Right atrium auricular region (tissue), 2 donors: ENCODE measurements around the gene PRRC2B. TPM values are rescaled to one million over a fixed set of nuclear protein-coding genes. Genes with fewer than 3 reads are reported as not detected.
"Not testable (repeated sequence)": the region's sequence is repeated elsewhere in the genome, so short reads cannot be mapped to it uniquely, and the experiment has no call there.

Experiments used
- DNase-seq: peaks from one replicate; pipeline ENCODE4 v3.0.0-alpha.2; 2019; ENCODE audit warnings: low spot score
- H3K27ac ChIP-seq, 2 donors: fragments of 200-600 bp; sonication (generic); 1 replicate in 1 of 2; 2 replicates in 1 of 2; pipeline ENCODE4 v1.5.1; 2016 to 2019
- H3K27me3 ChIP-seq, 2 donors: fragments of 200-600 bp; sonication (generic); one replicate each; pipeline versions ENCODE4 v1.5.1 to v1.6.0; 2017 to 2019
- H3K36me3 ChIP-seq: fragments of 200-600 bp; sonication (generic); one replicate; pipeline ENCODE4 v1.5.1; 2016
- H3K4me1 ChIP-seq, 2 donors: fragments of 200-600 bp; sonication (generic); one replicate each; pipeline versions ENCODE4 v1.5.1 to v1.6.0; 2017 to 2019
- H3K4me3 ChIP-seq, 2 donors: fragments of 200-600 bp; sonication (generic); 1 replicate in 1 of 2; 2 replicates in 1 of 2; pipeline ENCODE4 v1.5.1; 2017 to 2019; ENCODE audit warnings: mild to moderate bottlenecking in 1 of 2, moderate library complexity in 1 of 2
- H3K9me3 ChIP-seq, 2 donors: fragments of 200-600 bp; sonication (generic); one replicate each; pipeline ENCODE4 v1.5.1; 2019
- CTCF ChIP-seq, 2 donors: fragments of 200-600 bp; sonication (generic); IDR thresholded peaks; one replicate each; pipeline ENCODE4 v1.5.1; 2019; ENCODE audit warnings: antibody characterized with exemption in 2 of 2
- total RNA-seq, 2 donors: library from RNA; depleted of rRNA; stranded (reverse); fragments of >200 nt; gene quantifications; one replicate each; pipeline ENCODE4 v1.1.0, GENCODE V29; 2016

PRRC2B gene
- total RNA-seq, 2 donors from 2014 or later: 76.7 to 120 TPM

- no peak overlapping the region for H3K27ac ChIP-seq
- no peaks in the 10 kb centered on the region for H3K36me3 ChIP-seq
- H3K27me3 ChIP-seq: no peaks in the 10 kb centered on the region
- TF ChIP-seq CTCF (IDR thresholded peaks at IDR 0.05): peak in 1 of 2 donors; percentile 67
- H3K9me3 ChIP-seq: no peaks in the 10 kb centered on the region
- H3K4me3 ChIP-seq: no peak overlapping the region
- peaks cover 0 to 9% of the 10 kb centered on the region in 2 donors for H3K4me1 ChIP-seq
- DNase-seq: peak; percentile 61
Measured at GRCh38 chr9:131366761-131367401, 27.0 kb upstream of the PRRC2B start.

- Histone ChIP-seq H3K4me3 (no peak overlapping the region), H3K27ac (no peak overlapping the region), H3K9me3 (no peaks in the 10 kb centered on the region), H3K4me1 (peaks cover 0 to 15% of the 10 kb centered on the region in 2 donors), H3K27me3 (no peaks in the 10 kb centered on the region), H3K36me3 (no peaks in the 10 kb centered on the region)
- no peak for TF ChIP-seq CTCF (IDR thresholded peaks at IDR 0.05)
- DNase-seq: no peak
Measured at GRCh38 chr9:131367450-131367849, 26.4 kb upstream of the PRRC2B start.

- no peaks in the 10 kb centered on the region for H3K9me3 ChIP-seq
- no peaks in the 10 kb centered on the region for H3K36me3 ChIP-seq
- no peak for DNase-seq
- no peak overlapping the region for H3K27ac ChIP-seq
- no peak for TF ChIP-seq CTCF (IDR thresholded peaks at IDR 0.05)
- H3K4me1 ChIP-seq: peaks cover 0 to 25% of the 10 kb centered on the region in 2 donors
- H3K27me3 ChIP-seq: no peaks in the 10 kb centered on the region
- no peak overlapping the region for H3K4me3 ChIP-seq
Measured at GRCh38 chr9:131370638-131371037, 23.2 kb upstream of the PRRC2B start.

GRCh38 chr9:131372599-131372973 lies 21.3 kb upstream of the PRRC2B start:
- peaks cover 0 to 18% of the 10 kb centered on the region in 2 donors for H3K4me1 ChIP-seq
- not testable (repeated sequence) for H3K27me3 ChIP-seq, DNase-seq, H3K36me3 ChIP-seq, H3K9me3 ChIP-seq
- H3K4me3 ChIP-seq: peak overlapping the region; percentile 57 to 63
- peak overlapping the region; percentile 90 to 95 for H3K27ac ChIP-seq

- H3K9me3 ChIP-seq, H3K36me3 ChIP-seq, H3K27ac ChIP-seq, DNase-seq, H3K27me3 ChIP-seq, H3K4me3 ChIP-seq: not testable (repeated sequence)
- peaks cover 0 to 18% of the 10 kb centered on the region in 2 donors for H3K4me1 ChIP-seq
Measured at GRCh38 chr9:131374638-131375037, 19.2 kb upstream of the PRRC2B start.

GRCh38 chr9:131379056-131379455 lies 14.8 kb upstream of the PRRC2B start:
- Histone ChIP-seq H3K4me3 (no peak overlapping the region), H3K4me1 (peaks cover 4 to 19% of the 10 kb centered on the region in 2 donors), H3K27me3 (no peaks in the 10 kb centered on the region), H3K9me3 (no peaks in the 10 kb centered on the region), H3K27ac (no peak overlapping the region), H3K36me3 (no peaks in the 10 kb centered on the region)
- TF ChIP-seq CTCF (IDR thresholded peaks at IDR 0.05): no peak
- no peak for DNase-seq
